NCI-H2227 treated with DMSO at 0.1 percent for 48 hours (cell line): ENCODE data around the gene ANKRD11.
"Not testable (repeated sequence)": the region's sequence is repeated elsewhere in the genome, so short reads cannot be mapped to it uniquely, and the experiment has no call there.

ENCODE experiments used
- DNase-seq: peaks from one replicate; lab custom pipeline; 2025; lab: John Stamatoyannopoulos, UW

The ANKRD11 gene

DNA sequence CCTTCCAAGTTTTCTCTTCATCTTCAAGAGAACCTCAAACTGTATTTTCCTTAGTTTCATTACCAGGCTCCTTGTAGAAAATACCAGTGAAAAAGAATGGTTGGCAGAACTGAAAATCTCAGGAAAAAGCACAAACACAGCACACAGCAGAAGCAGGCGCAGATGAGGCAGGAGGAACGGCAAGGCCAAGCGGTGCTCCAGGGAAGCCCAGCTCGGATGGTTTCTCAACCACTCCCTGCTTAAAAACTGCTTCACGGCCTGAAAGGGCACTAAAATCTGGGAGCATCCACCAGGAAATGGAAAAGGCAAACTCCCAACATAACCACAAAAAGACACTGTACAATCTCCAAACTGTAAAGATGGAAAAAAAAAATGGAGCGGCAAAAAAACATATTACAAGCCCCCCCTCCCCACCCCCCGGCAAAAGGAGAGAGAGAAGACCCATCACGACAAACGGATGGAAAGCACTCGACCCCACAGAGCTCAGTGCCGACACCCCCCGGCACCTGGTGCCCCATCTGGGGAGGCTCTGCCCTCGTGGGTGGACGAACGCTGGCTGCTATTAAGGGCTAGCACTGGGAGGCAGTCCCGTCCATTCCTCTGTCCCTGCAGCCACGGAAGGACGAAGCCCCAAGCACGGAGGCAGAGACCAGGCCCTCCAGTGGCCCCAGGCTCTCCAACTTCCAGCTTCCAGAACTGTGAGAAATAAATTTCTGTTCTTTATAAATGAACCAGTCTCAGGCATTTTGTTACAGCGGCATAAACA lies 145.3 kb downstream of the ANKRD11 start:
- no peak for DNase-seq

DNA sequence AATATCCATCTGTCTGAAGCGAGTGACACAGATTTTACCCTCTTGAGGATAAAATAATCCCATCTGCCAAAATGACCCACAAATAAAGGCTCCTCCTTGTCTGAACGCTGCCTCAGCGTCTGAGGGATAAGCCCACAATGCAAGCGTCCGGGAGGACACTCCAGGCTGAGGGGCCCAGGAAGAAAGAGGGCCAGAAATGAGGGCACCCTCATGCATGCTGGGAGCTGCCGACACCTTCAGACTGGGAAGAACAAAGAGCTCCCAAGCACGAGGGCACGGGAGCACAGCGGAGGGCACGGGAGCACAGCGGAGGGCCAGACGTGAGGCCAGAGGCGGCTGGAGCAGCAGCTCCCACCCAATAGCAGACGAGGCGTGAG lies 145.9 kb downstream of the ANKRD11 start:
- no peak for DNase-seq

DNA sequence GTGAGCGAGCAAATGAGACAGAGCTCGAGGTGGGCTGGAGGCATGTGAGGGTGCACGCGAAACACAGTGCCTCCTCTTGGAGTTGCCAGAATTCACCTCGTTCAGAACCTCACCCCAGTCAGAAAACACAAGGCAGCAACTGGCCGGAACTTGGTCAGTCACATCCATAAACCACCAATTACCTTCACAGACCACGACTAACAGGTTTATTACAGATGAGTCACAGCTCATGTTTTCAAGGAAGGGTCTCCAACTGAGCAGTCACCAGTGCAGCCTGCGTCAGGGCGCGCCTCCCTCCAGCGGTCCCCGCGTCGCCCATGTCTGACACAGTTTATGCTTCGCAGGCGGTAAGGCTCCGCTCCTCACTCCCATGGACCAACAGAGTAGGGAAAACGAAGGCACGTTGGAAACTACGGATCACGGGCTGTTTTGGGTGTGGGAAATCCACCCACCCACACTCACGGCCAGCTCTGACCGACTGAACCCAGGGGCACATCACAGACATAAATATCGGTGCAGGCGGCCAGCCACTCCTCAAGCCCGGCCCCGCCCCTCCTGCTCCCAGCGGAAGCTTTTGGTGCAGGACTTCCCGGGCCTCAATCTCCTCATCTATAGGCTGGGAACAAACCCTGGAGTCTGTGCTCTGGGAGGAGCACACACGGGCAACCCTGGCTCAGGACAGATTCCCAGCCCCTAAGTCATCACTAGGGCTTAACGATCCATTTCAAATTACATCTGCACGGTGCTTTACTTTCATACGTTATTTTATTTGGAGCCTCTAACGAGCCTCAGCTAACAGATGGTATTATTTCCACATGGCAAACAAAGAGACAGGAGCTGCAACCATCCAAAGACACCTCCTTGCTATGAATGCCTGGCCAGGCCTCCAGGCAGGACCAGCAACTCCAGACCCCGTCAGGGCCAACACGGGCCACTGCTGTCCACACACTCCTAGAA lies 146.6 kb downstream of the ANKRD11 start:
- DNase-seq = no peak

DNA sequence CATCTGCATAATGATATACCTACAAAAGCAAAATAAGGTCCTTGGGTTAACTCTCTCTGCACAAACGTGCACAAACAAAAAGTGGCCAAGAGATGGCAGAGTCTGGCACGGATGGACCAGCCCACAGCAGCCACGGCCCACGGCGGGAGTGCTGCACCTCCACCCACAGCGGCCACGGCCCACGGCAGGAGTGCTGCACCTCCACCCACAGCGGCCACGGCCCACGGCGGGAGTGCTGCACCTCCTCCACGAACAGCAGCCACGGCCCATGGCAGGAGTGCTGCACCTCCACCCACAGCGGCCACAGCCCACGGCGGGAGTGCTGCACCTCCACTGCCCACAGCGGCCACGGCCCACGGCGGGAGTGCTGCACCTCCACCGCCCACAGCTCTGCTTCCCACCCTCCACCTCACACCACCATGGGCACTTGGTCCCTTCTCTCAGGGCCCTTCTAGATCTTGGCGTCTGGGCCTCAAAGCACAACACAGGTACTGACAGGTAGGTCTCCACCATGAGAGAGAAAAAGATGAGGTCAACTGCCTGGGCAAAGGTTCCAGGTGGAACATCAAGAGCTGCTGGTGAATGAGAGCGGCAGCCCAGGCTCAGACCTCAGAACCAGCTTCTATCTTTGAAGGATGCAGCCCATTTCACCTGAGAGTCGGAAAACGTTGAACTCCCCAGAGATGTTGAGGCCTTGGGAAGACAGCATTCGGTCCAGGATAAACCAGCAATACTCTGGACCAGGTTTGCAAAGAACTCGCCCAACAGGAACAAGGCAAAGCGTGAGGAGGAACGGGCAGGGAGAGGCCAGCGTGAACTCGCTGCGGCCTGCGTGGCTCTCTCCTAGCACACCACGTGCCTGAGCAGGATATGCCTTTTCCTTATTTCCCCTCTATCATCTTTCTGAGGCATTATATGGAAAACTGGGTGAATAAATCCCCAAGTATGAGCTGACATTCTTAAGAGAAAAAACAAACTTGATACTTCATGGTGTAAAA lies 148.4 kb downstream of the ANKRD11 start:
- no peak for DNase-seq

DNA sequence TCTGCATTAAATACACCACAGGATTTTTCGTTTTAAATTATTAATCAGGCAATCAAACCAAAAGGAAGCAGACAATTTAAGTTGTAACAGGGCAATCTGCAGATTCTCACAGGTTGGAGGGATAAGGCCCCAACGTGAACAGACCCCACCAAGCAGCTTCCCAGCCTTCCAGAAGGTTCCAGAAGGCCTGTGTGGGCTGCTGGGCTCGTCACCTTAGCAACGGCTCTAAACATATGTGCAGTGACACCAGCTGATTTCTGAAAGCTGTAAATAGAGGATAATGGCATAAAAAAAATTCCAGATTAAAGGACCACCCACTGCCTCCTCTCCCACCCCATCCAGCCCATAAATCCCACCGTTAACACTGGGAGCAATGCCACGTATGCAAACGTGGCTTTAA lies 149.1 kb downstream of the ANKRD11 start:
- DNase-seq = no peak

DNA sequence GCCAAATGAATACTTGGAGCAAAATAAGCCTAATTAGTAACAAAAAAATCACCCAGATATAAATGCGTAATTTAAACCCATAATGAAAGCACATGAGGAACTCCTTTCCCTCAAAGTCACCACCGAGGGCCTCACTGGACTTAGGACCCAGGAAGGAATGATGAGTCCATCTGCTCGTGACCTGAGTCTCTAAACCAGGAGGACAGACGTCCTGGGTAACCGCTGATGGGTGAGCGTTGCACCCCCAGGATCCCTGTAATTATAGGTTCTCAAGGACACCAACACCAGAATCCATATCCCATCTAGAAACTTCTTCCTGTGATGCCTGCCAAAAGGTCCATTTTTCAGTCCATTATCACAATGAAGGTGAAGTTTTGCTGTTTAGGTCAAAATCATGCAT lies 151.5 kb downstream of the ANKRD11 start:
- no peak for DNase-seq

DNA sequence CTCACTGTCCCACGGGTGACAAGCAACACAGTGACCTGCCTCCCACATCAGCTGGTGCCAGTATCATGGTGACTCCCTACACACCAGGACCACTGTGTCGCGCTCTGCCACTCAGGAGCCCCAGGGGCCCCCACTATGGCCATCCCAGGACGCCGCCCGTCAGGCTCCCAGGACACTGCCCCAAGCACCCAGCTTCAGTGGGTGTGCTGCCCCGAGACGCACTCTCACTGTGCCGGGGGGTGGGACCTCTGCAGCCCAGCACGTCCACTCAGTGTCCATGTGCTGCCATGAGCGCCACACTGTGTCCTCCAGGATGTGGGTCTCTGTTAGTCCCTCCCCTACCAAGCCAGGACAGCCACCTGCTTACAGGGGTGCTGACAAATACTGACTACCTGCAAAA lies 152.4 kb downstream of the ANKRD11 start:
- DNase-seq = no peak

DNA sequence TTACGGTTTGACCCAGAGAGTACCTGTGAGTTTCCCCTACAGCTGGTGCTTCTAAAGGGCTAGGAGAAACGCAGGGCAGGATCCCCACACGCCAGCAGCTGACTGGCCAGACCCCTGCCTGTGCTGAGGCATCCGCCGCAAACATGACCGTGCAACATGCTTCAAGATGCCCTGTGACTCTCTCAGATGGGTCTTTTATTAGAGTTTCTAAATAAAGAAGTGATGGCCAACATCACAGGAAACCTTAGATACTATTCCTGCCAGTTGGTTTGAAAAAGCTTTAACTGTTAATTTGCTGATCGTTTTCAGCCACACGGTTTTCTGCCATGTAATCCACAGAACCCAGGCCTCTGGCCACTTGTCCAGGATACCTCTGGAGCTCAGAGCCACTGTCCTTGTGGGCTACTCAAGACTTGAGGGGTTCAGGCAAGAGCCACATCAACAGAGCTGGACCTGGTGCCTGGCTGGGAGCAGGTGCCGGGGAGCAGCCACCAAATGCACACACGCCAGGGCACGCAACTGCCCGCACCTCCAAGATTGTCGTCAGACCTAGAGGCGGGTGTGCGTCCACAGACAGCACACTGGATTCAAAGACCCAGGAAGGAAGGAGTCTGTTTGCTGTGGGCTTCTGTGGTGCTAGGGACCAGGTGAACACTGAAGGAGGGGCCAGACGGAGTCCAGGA lies 154.4 kb downstream of the ANKRD11 start:
- no peak for DNase-seq

DNA sequence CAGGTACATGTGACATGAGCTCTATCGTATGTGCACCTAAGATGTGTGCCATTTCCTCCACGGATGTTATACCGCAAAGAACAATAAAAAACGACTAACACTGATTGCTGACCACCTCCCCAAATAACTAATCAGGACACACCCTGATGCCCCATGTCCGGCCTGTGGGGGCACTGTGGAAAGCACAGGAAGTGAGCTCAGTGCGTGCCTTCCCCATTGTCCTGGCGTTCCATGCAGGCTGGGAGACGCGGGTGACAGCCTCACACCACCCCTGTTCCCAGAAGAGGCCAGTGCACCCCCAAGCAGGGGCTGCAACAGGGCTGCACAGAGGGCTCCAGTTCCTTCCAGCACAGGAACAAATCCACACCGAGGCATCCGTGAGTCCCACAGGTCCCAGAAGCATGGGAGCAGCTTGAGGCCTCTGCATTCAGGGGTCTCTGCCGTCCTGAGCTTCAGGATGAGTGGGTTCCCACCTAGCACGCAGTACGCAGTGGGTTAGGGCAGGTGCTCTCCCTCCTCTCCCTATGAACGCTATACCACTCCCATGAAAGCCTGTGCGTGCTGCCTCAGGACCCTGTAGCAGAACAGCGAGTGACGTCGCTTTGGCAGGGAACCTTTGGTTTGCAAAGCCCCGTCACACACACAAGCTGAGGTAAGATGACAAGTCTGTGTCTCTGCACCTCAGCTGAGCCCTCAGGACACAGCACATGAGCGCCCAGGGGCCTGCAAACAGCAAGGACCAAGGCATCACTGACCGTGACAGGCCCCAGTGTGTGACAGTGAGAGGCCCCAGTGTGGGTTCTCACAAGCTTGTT lies 155.2 kb downstream of the ANKRD11 start:
- no peak for DNase-seq

DNA sequence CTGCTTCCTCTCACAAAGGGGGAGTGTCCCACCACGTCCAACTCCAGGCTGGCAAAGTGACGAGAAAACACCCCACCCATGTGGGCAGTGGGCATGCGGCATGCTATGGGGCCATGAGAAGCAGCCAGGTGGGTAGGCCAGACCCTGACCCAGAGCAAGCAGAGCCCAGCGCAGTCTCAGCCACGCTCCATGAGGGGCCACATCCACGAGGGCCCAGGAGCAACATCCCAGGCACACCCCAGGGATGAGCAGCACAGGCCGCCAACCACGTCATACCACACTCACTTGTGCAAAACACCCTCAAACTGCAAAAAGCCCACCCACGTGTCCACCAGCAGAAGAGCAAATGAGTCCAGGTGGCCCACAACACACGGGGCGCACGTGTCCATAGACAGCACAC lies 155.9 kb downstream of the ANKRD11 start:
- no peak for DNase-seq

DNA sequence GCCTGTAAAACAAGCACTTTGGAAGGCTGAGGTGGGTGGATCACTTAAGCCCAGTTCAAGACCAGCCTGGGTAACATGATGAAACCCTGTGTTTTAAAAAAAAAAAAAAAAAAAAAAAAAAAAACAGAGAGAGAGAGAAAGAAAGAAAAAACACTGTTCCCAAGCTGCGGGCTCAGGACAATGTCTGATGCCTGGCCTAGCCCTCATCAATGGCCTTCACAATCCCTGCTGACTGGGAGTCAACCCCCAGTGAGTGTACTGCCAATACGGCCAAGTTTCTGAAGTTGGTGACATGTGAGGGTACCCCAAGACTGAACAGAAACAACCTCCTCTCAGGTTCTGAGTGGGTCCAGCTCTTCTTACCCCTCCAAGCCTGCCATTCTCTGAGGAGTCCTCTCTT lies 156.3 kb downstream of the ANKRD11 start:
- no peak for DNase-seq

DNA sequence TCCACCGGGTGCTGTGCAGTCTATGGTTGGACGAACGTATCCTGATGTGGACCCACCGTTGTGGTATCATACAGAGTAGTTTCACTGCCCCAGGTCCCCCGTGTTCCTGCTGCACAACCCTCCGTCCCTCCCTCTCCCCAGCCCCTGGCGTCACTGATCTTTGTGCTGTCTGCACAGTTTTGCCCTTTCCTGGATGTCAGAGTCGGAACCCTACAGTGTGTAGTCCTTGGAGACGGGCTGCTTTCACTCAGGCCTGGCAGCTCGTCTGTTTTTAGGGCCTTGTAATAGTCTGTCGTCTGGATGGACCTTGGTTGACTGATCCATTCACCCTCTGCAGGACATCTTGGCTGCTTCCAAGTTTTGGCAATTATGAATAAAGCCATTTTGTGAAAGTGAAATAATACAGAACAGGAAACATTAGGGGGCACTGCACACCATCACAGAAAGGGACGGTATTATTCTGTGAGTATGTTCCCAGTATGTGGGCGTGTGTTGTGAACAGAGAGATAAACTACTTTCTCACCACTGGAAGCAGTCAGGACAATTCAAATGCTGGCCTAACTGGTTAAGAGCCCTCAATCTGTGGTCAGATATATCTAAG lies 156.9 kb downstream of the ANKRD11 start:
- peak; percentile 30 for DNase-seq

DNA sequence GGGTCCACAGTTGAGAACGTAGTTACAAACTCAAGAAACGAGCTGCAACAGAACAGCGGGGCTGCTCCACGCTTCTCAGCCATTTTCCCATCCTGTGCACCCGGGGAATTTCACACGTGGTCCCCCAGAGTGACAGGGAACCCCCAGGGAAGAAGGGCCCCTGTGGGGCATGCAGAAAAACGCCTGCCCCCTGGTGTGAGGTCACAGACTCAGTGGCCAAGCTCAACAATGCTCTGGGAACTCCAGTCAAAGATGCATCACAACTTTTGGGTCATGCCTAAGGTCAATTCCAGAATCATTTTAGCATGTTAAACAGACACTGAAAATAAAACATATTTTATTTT lies 157.5 kb downstream of the ANKRD11 start:
- DNase-seq = no peak

DNA sequence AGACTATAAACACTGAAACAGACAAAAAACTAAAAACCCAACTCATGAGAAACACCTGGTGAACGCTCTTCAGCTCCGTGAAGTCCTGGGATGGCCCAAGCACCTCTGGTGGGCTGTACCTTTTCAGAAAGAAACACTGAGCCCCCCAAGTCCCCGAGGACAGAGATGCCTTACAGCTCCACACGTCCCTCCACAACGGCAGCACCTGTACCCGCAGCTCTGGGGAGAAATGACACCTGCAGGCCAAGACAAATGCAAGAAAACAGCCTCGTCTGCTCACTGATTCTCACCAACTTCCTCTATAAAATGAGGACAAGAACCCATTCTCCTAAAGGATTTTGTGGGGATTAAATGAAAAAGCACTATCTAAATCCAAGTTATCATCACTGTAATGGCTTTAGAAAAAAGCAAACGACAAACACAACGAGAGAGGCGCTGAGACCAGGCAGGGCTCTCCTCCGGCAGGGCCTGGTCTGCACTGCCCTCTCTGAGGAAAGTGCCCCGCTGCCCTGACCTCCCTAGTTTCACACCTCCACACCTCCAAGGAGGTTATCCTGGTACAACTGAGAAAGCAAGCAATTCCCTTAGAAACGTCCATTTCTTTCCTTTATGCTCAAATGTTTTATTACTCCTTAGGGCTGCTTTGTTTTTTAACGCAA lies 158.0 kb downstream of the ANKRD11 start:
- no peak for DNase-seq

DNA sequence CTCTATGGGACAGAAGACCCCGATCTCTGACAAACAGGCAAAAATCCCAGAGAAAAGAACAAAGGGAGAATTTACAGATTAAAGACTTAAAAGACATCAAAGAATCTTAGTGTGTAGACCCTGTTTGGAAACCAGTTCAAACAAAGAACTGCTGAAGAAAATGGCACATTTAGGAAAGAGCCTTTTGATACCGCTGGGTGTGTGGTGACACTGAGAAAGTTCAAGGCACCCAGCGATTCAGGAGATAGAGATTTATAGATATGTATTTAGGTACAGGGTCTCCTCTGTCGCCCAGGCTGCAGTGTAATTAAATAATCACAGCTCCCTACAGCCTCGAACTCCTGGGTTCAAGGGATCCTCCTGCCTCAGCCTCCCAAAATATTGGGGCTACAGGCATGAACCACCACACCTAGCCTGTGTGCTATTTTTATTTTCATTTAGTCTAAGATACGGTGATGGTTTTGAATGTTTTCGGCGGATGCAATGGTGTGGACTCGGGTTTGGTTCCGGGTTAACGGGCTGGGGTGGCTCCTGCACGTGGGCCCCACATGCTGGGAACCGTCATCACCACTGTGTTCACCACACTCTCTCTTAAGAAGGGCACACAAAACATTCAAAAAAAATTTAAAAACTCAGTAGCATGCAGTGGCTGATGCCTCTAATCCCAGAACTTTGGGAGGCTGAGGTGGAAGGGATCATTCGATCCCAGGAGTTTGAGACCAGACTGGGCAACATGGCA lies 158.8 kb downstream of the ANKRD11 start:
- no peak for DNase-seq

DNA sequence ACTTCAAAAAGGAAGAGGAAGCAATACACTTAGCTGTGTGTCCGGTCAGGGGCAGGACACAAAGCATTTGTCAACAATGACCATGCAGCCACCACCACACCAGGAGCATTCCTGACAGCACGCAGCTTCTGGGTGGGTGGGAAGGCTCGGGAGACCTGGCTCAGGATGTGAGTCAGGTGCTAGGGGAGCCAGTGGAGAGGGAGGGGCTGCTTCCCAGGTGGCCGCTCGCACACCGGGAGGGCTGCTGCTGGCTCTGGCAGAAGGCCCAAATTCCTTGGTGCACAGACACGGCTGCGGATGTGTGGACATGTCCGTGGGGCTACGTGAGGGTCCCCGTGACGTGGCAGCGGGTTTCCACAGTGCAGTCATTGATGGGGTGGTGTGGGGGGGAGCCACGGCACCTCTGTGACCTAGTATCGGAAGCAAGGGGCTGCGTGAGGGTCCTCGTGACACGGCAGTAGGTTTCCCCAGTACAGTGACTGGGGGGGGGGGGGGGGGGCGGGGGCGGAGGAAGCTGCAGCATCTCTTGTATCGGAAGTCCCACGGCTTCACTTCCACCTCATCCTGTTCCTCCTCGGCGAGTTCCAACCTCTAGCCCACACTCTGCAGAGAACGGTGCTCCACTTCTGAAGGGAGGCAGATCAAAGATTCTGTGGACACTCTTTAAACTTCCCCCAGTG lies 160.0 kb downstream of the ANKRD11 start:
- no peak for DNase-seq

DNA sequence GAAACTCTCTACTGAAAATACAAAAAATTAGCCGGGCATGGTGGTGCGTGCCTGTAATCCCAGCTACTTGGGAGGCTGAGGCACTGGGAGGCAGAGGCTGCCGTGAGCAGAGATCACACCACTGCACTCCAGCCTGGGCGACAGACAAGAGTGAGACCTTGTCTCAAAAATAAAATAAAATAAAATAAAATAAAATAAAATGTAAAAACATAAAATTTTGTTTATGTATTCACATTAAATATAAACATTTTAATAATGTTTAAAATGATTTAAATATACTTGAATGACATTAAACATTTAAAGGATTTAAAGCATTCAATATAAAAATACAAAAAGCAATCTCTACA lies 160.6 kb downstream of the ANKRD11 start:
- DNase-seq = not testable (repeated sequence)
